MM.1S (cell line): ENCODE results near the gene CERS5.

Experiments used
- DNase-seq: peaks from one replicate; pipeline ENCODE4 v3.0.0-alpha.2; 2015
- H2AFZ ChIP-seq: fragments of 300-600 bp; sonication (generic); 2 replicates; pipeline ENCODE4 v1.6.0; 2016; ENCODE audit warnings: antibody characterized with exemption, low read length
- H3F3A ChIP-seq: fragments of 300-600 bp; sonication (generic); 2 replicates; pipeline ENCODE4 v1.6.1; 2016; ENCODE audit warnings: mild to moderate bottlenecking, antibody characterized with exemption, low read length, moderate library complexity, mixed read lengths; ENCODE audit not compliant: insufficient read depth
- H3K27ac ChIP-seq: fragments of 300-600 bp; sonication (generic); 2 replicates; pipeline ENCODE4 v1.5.1; 2016; ENCODE audit warnings: mild to moderate bottlenecking, low read length
- H3K27me3 ChIP-seq: fragments of 300-600 bp; sonication (generic); replicated peaks from 2 replicates; pipeline ENCODE4 v1.6.0; 2016; ENCODE audit warnings: low read length; ENCODE audit not compliant: insufficient read depth
- H3K36me3 ChIP-seq: fragments of 300-600 bp; sonication (generic); replicated peaks from 2 replicates; pipeline ENCODE4 v1.6.1; 2016; ENCODE audit warnings: mild to moderate bottlenecking, low read length, mixed read lengths; ENCODE audit not compliant: insufficient read depth
- H3K4me1 ChIP-seq: fragments of 300-600 bp; sonication (generic); 2 replicates; pipeline ENCODE4 v1.6.1; 2016; ENCODE audit warnings: low read length, mixed read lengths
- H3K4me2 ChIP-seq: fragments of 300-600 bp; sonication (generic); 2 replicates; pipeline ENCODE4 v1.6.0; 2016; ENCODE audit warnings: low read depth, low read length
- H3K4me3 ChIP-seq: fragments of 300-600 bp; sonication (generic); 2 replicates; pipeline ENCODE4 v1.5.1; 2016; ENCODE audit warnings: low read length, mixed read lengths
- H3K79me2 ChIP-seq: fragments of 300-600 bp; sonication (generic); 2 replicates; pipeline ENCODE4 v1.6.1; 2016; ENCODE audit warnings: mixed run types, low read length, mixed read lengths
- H3K9ac ChIP-seq: fragments of 300-600 bp; sonication (generic); 2 replicates; pipeline ENCODE4 v1.6.1; 2016; ENCODE audit warnings: low read length, mixed read lengths
- H3K9me2 ChIP-seq: fragments of 300-600 bp; sonication (generic); replicated peaks from 2 replicates; pipeline ENCODE4 v1.6.1; 2016; ENCODE audit warnings: mild to moderate bottlenecking, low read length, mixed read lengths; ENCODE audit not compliant: insufficient read depth
- H3K9me3 ChIP-seq: fragments of 300-600 bp; sonication (generic); replicated peaks from 2 replicates; pipeline ENCODE4 v1.6.1; 2016; ENCODE audit warnings: mild to moderate bottlenecking, low read length, mixed read lengths; ENCODE audit not compliant: insufficient read depth
- H4K20me1 ChIP-seq: fragments of 300-600 bp; sonication (generic); 2 replicates; pipeline ENCODE4 v1.6.1; 2016; ENCODE audit warnings: mild to moderate bottlenecking, low read length, moderate library complexity, mixed read lengths; ENCODE audit not compliant: insufficient read depth
- EZH2 ChIP-seq: fragments of 300-600 bp; sonication (generic); optimal IDR thresholded peaks from 2 replicates; pipeline ENCODE3; 2017; ENCODE audit warnings: low read depth, mild to moderate bottlenecking, antibody characterized with exemption, low read length, mixed read lengths
- EZH2phosphoT487 ChIP-seq: fragments of 300-600 bp; sonication (generic); IDR thresholded peaks from 2 replicates; pipeline ENCODE4 v1.6.1; 2018; ENCODE audit warnings: antibody characterized with exemption, low read length
- TF ChIP-seq, protein P1 (sequence below): fragments of 300-600 bp; sonication (generic); IDR thresholded peaks from 2 replicates; pipeline ENCODE4 v1.5.1; 2016; ENCODE audit warnings: antibody characterized with exemption, low read length, mixed read lengths

Gene CERS5

DNA sequence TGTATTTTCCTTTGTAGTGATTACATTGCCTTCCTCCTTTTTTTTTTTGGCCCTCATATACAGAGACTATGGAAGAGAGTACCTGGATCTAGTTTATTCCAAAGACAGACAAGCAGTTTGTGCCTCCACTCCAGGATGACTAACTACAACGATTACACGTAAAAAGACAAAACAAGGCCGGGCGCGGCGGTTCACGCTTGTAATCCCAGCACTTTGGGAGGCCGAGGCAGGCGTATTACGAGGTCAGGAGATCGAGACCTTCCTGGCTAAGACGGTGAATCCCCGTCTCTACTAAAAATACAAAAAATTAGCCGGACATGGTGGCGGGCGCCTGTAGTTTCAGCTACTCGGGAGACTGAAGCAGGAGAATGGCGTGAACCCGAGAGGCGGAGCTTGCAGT lies 2.2 kb downstream of the CERS5 start:
- Histone ChIP-seq H3K9ac (no peak overlapping the region), H3F3A (0 out of 2 replicates have a peak, but pooled peaks cover 3% of the 10 kb centered on the region), H4K20me1 (no peaks in the 10 kb centered on the region), H3K4me1 (peaks cover 5% of the 10 kb centered on the region; the same call in 1 of the 2 replicates), H3K9me2 (no peaks in the 10 kb centered on the region), H3K4me2 (no peak overlapping the region), H3K27ac (no peak overlapping the region), H3K27me3 (no peaks in the 10 kb centered on the region), H3K36me3 (no peaks in the 10 kb centered on the region), H3K79me2 (peaks cover 25% of the 10 kb centered on the region), H2AFZ (no peak overlapping the region), H3K9me3 (no peaks in the 10 kb centered on the region), H3K4me3 (no peak overlapping the region)
- TF ChIP-seq, protein P1, sequence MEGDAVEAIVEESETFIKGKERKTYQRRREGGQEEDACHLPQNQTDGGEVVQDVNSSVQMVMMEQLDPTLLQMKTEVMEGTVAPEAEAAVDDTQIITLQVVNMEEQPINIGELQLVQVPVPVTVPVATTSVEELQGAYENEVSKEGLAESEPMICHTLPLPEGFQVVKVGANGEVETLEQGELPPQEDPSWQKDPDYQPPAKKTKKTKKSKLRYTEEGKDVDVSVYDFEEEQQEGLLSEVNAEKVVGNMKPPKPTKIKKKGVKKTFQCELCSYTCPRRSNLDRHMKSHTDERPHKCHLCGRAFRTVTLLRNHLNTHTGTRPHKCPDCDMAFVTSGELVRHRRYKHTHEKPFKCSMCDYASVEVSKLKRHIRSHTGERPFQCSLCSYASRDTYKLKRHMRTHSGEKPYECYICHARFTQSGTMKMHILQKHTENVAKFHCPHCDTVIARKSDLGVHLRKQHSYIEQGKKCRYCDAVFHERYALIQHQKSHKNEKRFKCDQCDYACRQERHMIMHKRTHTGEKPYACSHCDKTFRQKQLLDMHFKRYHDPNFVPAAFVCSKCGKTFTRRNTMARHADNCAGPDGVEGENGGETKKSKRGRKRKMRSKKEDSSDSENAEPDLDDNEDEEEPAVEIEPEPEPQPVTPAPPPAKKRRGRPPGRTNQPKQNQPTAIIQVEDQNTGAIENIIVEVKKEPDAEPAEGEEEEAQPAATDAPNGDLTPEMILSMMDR, result no peak
- TF ChIP-seq EZH2 (no peak), EZH2phosphoT487 (no peak)
- no peak for DNase-seq

DNA sequence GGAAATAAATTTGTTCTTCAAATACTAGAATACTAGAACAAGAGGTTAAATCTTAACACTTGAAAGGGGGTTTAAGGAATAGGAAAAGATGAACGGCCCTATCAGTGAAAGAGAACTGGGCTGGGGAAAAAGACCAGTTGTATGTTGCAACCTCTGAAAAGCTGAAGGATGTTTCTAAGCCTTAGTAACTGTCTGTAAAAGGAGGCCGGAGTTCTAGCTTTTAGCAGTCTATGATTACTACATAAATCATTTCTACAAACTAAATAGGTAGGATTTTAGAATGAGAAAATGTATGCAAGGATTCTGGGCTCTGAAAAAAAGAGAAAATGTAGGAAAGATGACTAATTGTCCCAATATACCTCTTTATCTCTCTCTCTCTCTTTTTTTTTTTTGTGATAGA lies 4.9 kb downstream of the CERS5 start:
- Histone ChIP-seq H3K9me2 (no peaks in the 10 kb centered on the region), H3F3A (0 out of 2 replicates have a peak, but pooled peaks cover 3% of the 10 kb centered on the region), H3K9me3 (no peaks in the 10 kb centered on the region), H3K9ac (no peak overlapping the region), H3K4me2 (no peak overlapping the region), H3K4me3 (no peak overlapping the region), H3K4me1 (peaks cover 5% of the 10 kb centered on the region; the same call in 1 of the 2 replicates), H2AFZ (no peak overlapping the region), H3K36me3 (no peaks in the 10 kb centered on the region), H3K27me3 (no peaks in the 10 kb centered on the region), H4K20me1 (no peaks in the 10 kb centered on the region), H3K27ac (no peak overlapping the region), H3K79me2 (peaks cover 25% of the 10 kb centered on the region)
- TF ChIP-seq EZH2, result no peak
- TF ChIP-seq EZH2phosphoT487, result no peak
- TF ChIP-seq, protein P1, result no peak
- no peak for DNase-seq

DNA sequence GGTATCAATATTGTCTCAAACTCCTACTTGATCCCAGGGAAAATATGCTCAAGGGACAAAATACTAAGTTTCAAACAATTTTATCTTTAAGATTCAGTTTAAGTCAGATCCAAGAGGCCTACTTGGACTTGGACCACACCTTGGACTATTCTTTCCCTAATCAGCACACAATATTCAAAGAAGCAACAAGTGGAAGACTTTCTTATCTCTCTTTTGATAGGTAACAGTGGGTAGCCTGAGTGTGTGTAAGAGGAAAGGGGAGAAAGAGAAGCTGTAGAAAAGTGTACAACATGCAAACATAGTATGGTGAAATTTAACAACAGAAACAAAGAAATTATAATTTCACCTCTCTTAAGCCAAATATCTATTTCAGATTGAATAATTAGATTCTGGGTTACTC lies 6.5 kb downstream of the CERS5 start:
- Histone ChIP-seq H3K27me3 (no peaks in the 10 kb centered on the region), H3K4me2 (no peak overlapping the region), H2AFZ (no peak overlapping the region), H3K9me2 (no peaks in the 10 kb centered on the region), H4K20me1 (no peaks in the 10 kb centered on the region), H3K4me1 (peaks cover 3% of the 10 kb centered on the region; the same call in 1 of the 2 replicates), H3K9ac (no peak overlapping the region), H3K9me3 (no peaks in the 10 kb centered on the region), H3K36me3 (no peaks in the 10 kb centered on the region), H3F3A (0 out of 2 replicates have a peak, but pooled peaks cover 3% of the 10 kb centered on the region), H3K27ac (no peak overlapping the region), H3K4me3 (no peak overlapping the region), H3K79me2 (peaks cover 13% of the 10 kb centered on the region)
- DNase-seq, result no peak
- TF ChIP-seq EZH2phosphoT487 (no peak), EZH2 (no peak)
- TF ChIP-seq, protein P1, result no peak
